Gastrocnemius medialis (tissue), 4 donors: ENCODE measurements around the gene IGSF21. TPM values are rescaled to one million over a fixed set of nuclear protein-coding genes. Genes with fewer than 3 reads are reported as not detected.

Experiments used
- ATAC-seq, 2 donors: fragments of 150-250 bp; one replicate each; pipeline ENCODE4 v1.9.1; 2016
- DNase-seq, 2 donors: peaks; one replicate each; pipeline ENCODE4 v3.0.0-alpha.2; 2019
- H3K27ac ChIP-seq, 4 donors: fragments of 200-600 bp; sonication (generic); 1 replicate in 1 of 4; 2 replicates in 3 of 4; pipeline ENCODE4 v1.5.1; 2016 to 2018; ENCODE audit warnings: mild to moderate bottlenecking in 2 of 4, moderate library complexity in 1 of 4
- H3K27me3 ChIP-seq, 3 donors: fragments of 200-600 bp; sonication (generic) in 2 of 3; 1 replicate in 1 of 3; 2 replicates in 2 of 3; pipeline versions ENCODE4 v1.5.1 to v1.6.0; 2016 to 2019; ENCODE audit warnings: mild to moderate bottlenecking in 1 of 3, moderate library complexity in 1 of 3
- H3K36me3 ChIP-seq, 2 donors: fragments of 200-600 bp; sonication (generic) in 1 of 2; one replicate each; pipeline ENCODE4 v1.5.1; 2017 to 2018
- H3K4me1 ChIP-seq, 2 donors: fragments of 200-600 bp; sonication (generic) in 1 of 2; one replicate each; pipeline ENCODE4 v1.5.1; 2016 to 2017; ENCODE audit warnings: mild to moderate bottlenecking in 2 of 2
- H3K4me3 ChIP-seq, 4 donors: fragments of 200-600 bp; sonication (generic) in 3 of 4; 1 replicate in 1 of 4; 2 replicates in 3 of 4; pipeline ENCODE4 v1.5.1; 2016 to 2019; ENCODE audit warnings: mild to moderate bottlenecking in 2 of 4
- H3K9me3 ChIP-seq, 3 donors: fragments of 200-600 bp; sonication (generic) in 2 of 3; 1 replicate in 1 of 3; 2 replicates in 2 of 3; pipeline ENCODE4 v1.5.1; 2016 to 2019
- POLR2A ChIP-seq, 2 donors: fragments of 450-650 bp; IDR thresholded peaks; one replicate each; pipeline ENCODE4 v1.6.1; 2017; ENCODE audit warnings: antibody characterized with exemption in 2 of 2, mild to moderate bottlenecking in 2 of 2, moderate library complexity in 2 of 2
- in situ Hi-C, 4 donors: fragments of 200-750 bp; cut with MboI; loops; one replicate each; pipeline versions ENCODE4 v1.15.0 to v1.8.0; 2017; ENCODE audit warnings: low sequenced_read_pairs in 4 of 4
- intact Hi-C: fragments of 100-400 bp; cut with DNase I; formaldehyde crosslinking; loops from one replicate; pipeline ENCODE4 v1.15.1; 2023; ENCODE audit warnings: low total_unique reads
- total RNA-seq, 4 donors: library from RNA; depleted of rRNA; stranded (reverse); fragments of >200 nt; gene quantifications; one replicate each; pipeline versions ENCODE4 v1.1.0 to v1.2.3, GENCODE V29; 2016
- TF ChIP-seq, protein P1 (sequence below), 5 experiments: fragments of 450-650 bp in 3 of 5; fragments of 200-600 bp in 2 of 5; sonication (generic) in 2 of 5; IDR thresholded peaks in 4 of 5; conservative IDR thresholded peaks in 1 of 5; 1 replicate in 4 of 5; 2 replicates in 1 of 5; pipeline ENCODE4 v1.5.1; 2016 to 2019; ENCODE audit warnings: antibody characterized with exemption in 5 of 5, mild to moderate bottlenecking in 3 of 5, moderate library complexity in 3 of 5

IGSF21 gene
- total RNA-seq, 4 donors from 2014 or later = 0.32 to 0.66 (median 0.53) TPM

DNA sequence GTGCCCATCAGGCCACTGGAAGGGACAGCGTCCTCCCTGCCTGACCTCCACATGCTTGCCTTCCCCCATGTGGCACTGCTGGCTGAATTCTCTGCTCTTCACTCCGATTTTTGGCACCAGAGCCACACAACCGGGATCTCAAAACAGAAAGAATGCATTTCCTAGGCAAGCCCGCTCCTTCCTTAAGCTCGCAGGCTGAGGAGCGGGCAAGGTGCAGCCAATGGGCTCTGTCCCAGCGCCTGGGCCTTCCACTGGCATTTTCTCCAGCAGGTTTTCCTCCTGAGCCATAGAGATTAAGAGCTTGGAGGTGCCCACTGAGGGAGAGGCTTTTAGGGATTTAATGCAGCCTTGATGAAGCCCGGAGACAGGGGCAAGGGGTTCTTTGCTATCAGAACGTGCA lies 158.0 kb downstream of the IGSF21 start:
- Histone ChIP-seq H3K9me3 (no peaks in the 10 kb centered on the region), H3K27ac (no peak overlapping the region), H3K4me1 (no peaks in the 10 kb centered on the region), H3K36me3 (no peaks in the 10 kb centered on the region), H3K27me3 (peaks cover 0 to 17% (median 0%) of the 10 kb centered on the region in 3 donors), H3K4me3 (no peak overlapping the region)
- intact Hi-C loops (no loop called here), in situ Hi-C loops (no loop called here)
- DNase-seq (no peak), ATAC-seq (no peak)
- no peak for TF ChIP-seq POLR2A (IDR thresholded peaks at IDR 0.05)
- TF ChIP-seq, protein P1, sequence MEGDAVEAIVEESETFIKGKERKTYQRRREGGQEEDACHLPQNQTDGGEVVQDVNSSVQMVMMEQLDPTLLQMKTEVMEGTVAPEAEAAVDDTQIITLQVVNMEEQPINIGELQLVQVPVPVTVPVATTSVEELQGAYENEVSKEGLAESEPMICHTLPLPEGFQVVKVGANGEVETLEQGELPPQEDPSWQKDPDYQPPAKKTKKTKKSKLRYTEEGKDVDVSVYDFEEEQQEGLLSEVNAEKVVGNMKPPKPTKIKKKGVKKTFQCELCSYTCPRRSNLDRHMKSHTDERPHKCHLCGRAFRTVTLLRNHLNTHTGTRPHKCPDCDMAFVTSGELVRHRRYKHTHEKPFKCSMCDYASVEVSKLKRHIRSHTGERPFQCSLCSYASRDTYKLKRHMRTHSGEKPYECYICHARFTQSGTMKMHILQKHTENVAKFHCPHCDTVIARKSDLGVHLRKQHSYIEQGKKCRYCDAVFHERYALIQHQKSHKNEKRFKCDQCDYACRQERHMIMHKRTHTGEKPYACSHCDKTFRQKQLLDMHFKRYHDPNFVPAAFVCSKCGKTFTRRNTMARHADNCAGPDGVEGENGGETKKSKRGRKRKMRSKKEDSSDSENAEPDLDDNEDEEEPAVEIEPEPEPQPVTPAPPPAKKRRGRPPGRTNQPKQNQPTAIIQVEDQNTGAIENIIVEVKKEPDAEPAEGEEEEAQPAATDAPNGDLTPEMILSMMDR (IDR thresholded peaks at IDR 0.05 in 4 of 5, conservative IDR thresholded peaks at IDR 0.05 in 1 of 5) = no peak

DNA sequence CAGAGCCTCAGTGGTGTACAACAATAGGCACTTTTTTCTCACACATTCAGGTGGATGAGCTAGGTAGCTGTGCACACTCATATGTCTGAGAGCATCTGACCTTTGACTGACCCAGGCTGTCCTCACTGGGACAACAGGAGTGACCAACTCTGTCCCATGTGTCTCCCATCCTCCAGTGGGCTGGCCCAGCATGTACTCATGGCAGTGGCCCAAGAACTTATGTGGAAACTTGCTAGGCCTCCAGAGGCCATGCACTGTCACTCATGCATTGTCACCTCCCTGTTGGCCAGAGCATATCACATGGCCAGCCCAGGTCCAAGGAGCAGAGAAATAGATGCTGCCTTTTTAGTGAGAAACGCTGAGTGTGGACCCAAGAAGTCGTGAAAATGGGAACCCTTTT lies 158.8 kb downstream of the IGSF21 start:
- DNase-seq (no peak), ATAC-seq (no peak)
- no peaks in the 10 kb centered on the region for H3K9me3 ChIP-seq
- TF ChIP-seq POLR2A (IDR thresholded peaks at IDR 0.05) = no peak
- TF ChIP-seq, protein P1 (IDR thresholded peaks at IDR 0.05 in 4 of 5, conservative IDR thresholded peaks at IDR 0.05 in 1 of 5) = no peak
- in situ Hi-C loops = no loop called here
- H3K4me1 ChIP-seq = no peaks in the 10 kb centered on the region
- intact Hi-C loops = no loop called here
- peaks cover 0 to 11% (median 0%) of the 10 kb centered on the region in 3 donors for H3K27me3 ChIP-seq
- no peak overlapping the region for H3K4me3 ChIP-seq
- no peak overlapping the region for H3K27ac ChIP-seq
- H3K36me3 ChIP-seq = no peaks in the 10 kb centered on the region

DNA sequence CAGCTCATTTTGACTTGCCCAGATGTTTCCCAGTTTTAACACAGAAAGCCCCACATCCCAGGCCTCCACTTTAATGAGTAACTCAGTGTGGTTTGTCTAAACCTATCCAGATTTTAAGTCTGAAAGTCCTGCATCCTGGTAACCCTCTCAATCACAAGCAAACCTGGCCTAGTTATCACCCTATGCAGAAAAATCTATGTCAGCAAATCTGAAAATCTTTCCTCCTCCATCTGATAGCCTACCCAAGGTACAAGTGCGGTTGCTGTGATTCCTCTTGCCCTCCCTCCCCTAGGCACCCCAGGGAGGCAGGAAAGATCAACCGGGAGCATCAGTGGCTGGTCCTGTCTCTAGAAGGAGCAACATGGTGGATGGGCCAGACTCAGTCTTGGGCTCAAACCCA lies 163.7 kb downstream of the IGSF21 start:
- in situ Hi-C loops = no loop called here
- Histone ChIP-seq H3K27ac (no peak overlapping the region), H3K4me3 (no peak overlapping the region), H3K36me3 (no peaks in the 10 kb centered on the region), H3K4me1 (no peaks in the 10 kb centered on the region), H3K9me3 (no peaks in the 10 kb centered on the region), H3K27me3 (no peaks in the 10 kb centered on the region)
- DNase-seq (no peak), ATAC-seq (no peak)
- intact Hi-C loops = no loop called here
- no peak for TF ChIP-seq POLR2A (IDR thresholded peaks at IDR 0.05)
- TF ChIP-seq, protein P1 (IDR thresholded peaks at IDR 0.05 in 4 of 5, conservative IDR thresholded peaks at IDR 0.05 in 1 of 5) = no peak

DNA sequence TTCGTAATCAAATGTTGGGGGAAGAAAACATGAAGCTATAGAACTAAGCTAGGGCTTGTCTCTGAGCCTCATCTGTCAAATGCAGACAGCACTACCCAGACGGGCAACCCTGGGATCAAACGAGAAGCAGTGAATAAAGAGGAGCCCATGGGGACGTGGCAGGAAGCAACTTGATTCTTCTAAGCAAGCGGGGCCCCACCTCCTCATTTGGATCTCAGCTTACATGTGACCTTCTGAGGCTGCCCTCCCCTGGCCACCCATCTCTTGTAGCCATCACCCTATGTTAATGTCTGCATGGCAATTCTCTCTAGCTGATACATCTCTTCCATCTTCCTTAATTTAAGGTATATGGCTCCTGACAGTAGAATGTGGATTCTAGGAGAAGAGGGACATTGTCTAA lies 171.3 kb downstream of the IGSF21 start:
- peaks cover 6 to 18% (median 9%) of the 10 kb centered on the region in 3 donors for H3K27me3 ChIP-seq
- no peak overlapping the region for H3K27ac ChIP-seq
- H3K4me1 ChIP-seq = no peaks in the 10 kb centered on the region
- no peak for TF ChIP-seq POLR2A (IDR thresholded peaks at IDR 0.05)
- TF ChIP-seq, protein P1 (IDR thresholded peaks at IDR 0.05 in 4 of 5, conservative IDR thresholded peaks at IDR 0.05 in 1 of 5) = no peak
- H3K9me3 ChIP-seq = no peaks in the 10 kb centered on the region
- no peaks in the 10 kb centered on the region for H3K36me3 ChIP-seq
- in situ Hi-C loops (no loop called here), intact Hi-C loops (no loop called here)
- ATAC-seq (no peak), DNase-seq (no peak)
- H3K4me3 ChIP-seq = no peak overlapping the region
